Measurements from ENCODE around the gene PREPL.
"Not testable (repeated sequence)": the region's sequence is repeated elsewhere in the genome, so short reads cannot be mapped to it uniquely, and the experiment has no call there.

PREPL gene

DNA sequence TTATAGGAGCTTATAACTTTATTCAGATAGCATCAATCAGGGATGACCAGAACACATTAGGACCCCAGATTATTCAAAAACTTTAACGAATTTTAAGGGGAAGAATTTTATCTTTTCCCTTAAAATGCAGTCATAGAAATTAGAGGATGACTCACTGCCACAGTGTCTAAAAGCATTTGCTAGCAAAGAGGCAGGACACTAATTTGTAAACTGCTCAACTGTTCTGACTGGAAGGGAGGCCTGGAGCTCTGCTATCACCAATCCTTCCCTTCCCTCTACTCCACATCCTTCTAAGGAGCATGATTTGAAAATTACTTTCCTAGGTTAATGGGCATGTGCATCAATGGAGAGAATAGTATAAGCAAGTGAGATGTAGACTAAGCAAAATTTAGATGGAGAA, 40.5 kb downstream of the PREPL start:
- H3K27ac ChIP-seq (ENCODE audit: low read length) = no peak overlapping the region
- peaks cover 49 to 69% of the 10 kb centered on the region in 2 donors for H3K36me3 ChIP-seq (ENCODE audit: control insufficient read depth in 1 of 2, insufficient read depth in 2 of 2, low read length in 2 of 2)
- no peak overlapping the region for H3K4me3 ChIP-seq (ENCODE audit: low read depth in 1 of 2, low read length in 2 of 2)
- H3K27me3 ChIP-seq (ENCODE audit: low read depth, low read length) = no peaks in the 10 kb centered on the region
- H3K9me3 ChIP-seq (ENCODE audit: control insufficient read depth in 1 of 2, low read length in 2 of 2) = no peaks in the 10 kb centered on the region
- H3K4me1 ChIP-seq (ENCODE audit: control insufficient read depth in 1 of 2, insufficient read depth in 2 of 2, low read length in 2 of 2) = peaks cover 0 to 9% of the 10 kb centered on the region in 2 donors

DNA sequence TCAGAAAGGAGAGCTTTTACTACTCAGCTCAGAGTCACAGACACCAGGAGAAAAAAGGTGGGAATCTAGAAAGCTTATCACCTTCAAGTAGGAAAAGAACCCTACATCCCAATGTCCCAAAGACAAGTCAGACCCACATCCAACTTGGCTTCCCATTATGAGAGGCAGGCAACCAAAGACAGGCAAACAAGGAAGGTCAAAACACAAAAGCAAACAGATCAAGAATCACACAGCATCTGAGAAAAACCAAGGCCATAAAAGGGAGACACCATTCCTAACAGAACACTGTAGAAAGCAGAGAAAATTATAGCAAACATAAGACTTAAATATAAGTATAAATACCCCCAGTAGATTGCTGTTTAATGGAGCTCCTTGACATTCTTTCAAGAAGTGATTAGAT, 45.3 kb downstream of the PREPL start:
- no peak overlapping the region for H3K27ac ChIP-seq (ENCODE audit: low read length)
- no peaks in the 10 kb centered on the region for H3K27me3 ChIP-seq (ENCODE audit: low read depth, low read length)
- peaks cover 7 to 9% of the 10 kb centered on the region in 2 donors for H3K9me3 ChIP-seq (ENCODE audit: control insufficient read depth in 1 of 2, low read length in 2 of 2)
- no peak overlapping the region for H3K4me3 ChIP-seq (ENCODE audit: low read depth in 1 of 2, low read length in 2 of 2)
- no peaks in the 10 kb centered on the region for H3K4me1 ChIP-seq (ENCODE audit: control insufficient read depth in 1 of 2, insufficient read depth in 2 of 2, low read length in 2 of 2)
- H3K36me3 ChIP-seq (ENCODE audit: control insufficient read depth in 1 of 2, insufficient read depth in 2 of 2, low read length in 2 of 2) = peaks cover 56 to 71% of the 10 kb centered on the region in 2 donors

DNA sequence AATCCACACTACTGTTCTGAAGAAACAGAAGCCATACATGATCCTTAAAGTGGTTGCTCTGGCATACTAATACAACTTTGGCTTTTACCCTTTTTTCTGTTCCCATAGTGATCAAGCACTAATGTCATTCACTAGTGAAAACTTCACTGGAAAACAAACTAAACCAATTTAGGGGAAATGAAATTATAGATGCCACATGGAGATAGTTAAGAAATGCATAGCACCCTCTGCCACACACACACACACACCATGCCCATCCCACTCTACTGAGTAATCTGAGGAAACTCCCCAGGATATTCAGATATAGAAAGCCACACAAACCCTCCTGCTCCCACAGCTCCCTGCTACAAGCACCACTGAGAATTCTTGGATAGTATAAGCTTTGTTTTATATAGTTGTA, 46.9 kb downstream of the PREPL start:
- no peaks in the 10 kb centered on the region for H3K27me3 ChIP-seq (ENCODE audit: low read depth, low read length)
- no peaks in the 10 kb centered on the region for H3K4me1 ChIP-seq (ENCODE audit: control insufficient read depth in 1 of 2, insufficient read depth in 2 of 2, low read length in 2 of 2)
- H3K9me3 ChIP-seq (ENCODE audit: control insufficient read depth in 1 of 2, low read length in 2 of 2) = peaks cover 16 to 24% of the 10 kb centered on the region in 2 donors
- peaks cover 40 to 63% of the 10 kb centered on the region in 2 donors for H3K36me3 ChIP-seq (ENCODE audit: control insufficient read depth in 1 of 2, insufficient read depth in 2 of 2, low read length in 2 of 2)
- H3K27ac ChIP-seq (ENCODE audit: low read length) = no peak overlapping the region
- H3K4me3 ChIP-seq (ENCODE audit: low read depth in 1 of 2, low read length in 2 of 2) = no peak overlapping the region

DNA sequence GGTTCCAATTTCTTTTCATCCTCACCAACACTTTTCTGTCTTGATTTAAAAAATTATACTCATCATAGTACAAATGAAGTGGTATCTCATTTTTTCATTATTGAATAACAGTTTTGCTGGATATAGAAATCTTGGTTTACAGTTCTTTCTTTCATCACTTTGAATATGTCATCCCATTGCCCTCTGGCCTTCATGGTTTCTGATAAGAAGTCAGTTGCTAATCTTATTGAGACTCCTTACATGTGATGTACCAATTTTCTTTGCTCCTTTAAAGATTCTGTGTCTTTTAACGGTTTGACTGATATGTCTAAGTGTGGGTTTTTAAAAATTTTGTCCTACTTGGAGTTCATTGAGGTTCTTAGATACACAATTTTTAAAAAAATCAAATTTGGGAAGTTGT, 51.0 kb downstream of the PREPL start:
- Histone ChIP-seq H3K36me3 (ENCODE audit: control insufficient read depth in 1 of 2, insufficient read depth in 2 of 2, low read length in 2 of 2) (peaks cover 22 to 41% of the 10 kb centered on the region in 2 donors), H3K27me3 (ENCODE audit: low read depth, low read length) (no peaks in the 10 kb centered on the region), H3K4me3 (ENCODE audit: low read depth in 1 of 2, low read length in 2 of 2) (peak overlapping the region in 1 of 2 donors; percentile 37), H3K27ac (ENCODE audit: low read length) (no peak overlapping the region), H3K9me3 (ENCODE audit: control insufficient read depth in 1 of 2, low read length in 2 of 2) (peaks cover 16 to 26% of the 10 kb centered on the region in 2 donors), H3K4me1 (ENCODE audit: control insufficient read depth in 1 of 2, insufficient read depth in 2 of 2, low read length in 2 of 2) (no peaks in the 10 kb centered on the region)

DNA sequence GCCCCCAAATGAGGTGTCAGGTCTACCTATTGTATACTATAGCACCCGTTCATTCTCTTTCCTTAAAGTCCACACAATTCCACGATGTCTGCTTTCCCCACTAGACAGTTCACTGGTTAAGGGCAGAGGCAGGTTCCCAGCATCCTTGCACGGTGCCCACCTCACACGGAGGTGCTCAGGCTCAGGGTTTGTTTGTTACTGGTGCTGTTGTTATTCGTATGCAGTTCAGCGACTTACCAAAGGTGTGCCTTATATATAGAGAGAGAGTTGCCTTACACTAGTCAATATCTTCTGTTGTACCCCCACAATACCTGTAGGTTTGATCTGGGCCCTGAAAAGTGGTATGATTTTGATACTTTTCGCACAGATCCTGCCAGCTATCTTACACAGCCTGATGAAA, 55.4 kb downstream of the PREPL start:
- Histone ChIP-seq H3K36me3 (ENCODE audit: control insufficient read depth in 1 of 2, insufficient read depth in 2 of 2, low read length in 2 of 2) (peaks cover 0 to 3% of the 10 kb centered on the region in 2 donors), H3K4me1 (ENCODE audit: control insufficient read depth in 1 of 2, insufficient read depth in 2 of 2, low read length in 2 of 2) (no peaks in the 10 kb centered on the region), H3K27me3 (ENCODE audit: low read depth, low read length) (no peaks in the 10 kb centered on the region), H3K9me3 (ENCODE audit: control insufficient read depth in 1 of 2, low read length in 2 of 2) (peaks cover 8 to 20% of the 10 kb centered on the region in 2 donors), H3K4me3 (ENCODE audit: low read depth in 1 of 2, low read length in 2 of 2) (no peak overlapping the region), H3K27ac (ENCODE audit: low read length) (no peak overlapping the region)

DNA sequence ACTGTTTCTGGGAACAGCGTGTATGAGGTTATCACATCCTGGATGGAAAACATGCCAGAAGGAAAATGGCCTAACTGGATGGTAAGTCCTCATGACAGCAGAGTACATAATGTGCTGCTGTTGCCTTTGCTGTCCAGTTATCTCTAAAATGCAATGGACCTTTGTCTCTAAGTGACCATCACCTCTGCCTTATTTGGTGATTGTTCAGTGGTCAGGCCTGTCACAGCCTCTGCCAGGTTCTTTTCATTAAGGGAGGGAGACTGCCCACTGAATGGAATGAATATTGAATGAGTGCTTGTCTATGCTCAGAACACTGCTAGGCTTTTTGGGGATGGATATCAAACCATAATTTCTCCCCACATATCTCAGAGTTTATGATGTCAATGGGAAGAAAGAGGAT, 57.0 kb downstream of the PREPL start:
- no peaks in the 10 kb centered on the region for H3K4me1 ChIP-seq (ENCODE audit: control insufficient read depth in 1 of 2, insufficient read depth in 2 of 2, low read length in 2 of 2)
- no peak overlapping the region for H3K27ac ChIP-seq (ENCODE audit: low read length)
- H3K36me3 ChIP-seq (ENCODE audit: control insufficient read depth in 1 of 2, insufficient read depth in 2 of 2, low read length in 2 of 2) = no peaks in the 10 kb centered on the region
- H3K9me3 ChIP-seq (ENCODE audit: control insufficient read depth in 1 of 2, low read length in 2 of 2) = peaks cover 0 to 4% of the 10 kb centered on the region in 2 donors
- H3K27me3 ChIP-seq (ENCODE audit: low read depth, low read length) = no peaks in the 10 kb centered on the region
- no peak overlapping the region for H3K4me3 ChIP-seq (ENCODE audit: low read depth in 1 of 2, low read length in 2 of 2)

DNA sequence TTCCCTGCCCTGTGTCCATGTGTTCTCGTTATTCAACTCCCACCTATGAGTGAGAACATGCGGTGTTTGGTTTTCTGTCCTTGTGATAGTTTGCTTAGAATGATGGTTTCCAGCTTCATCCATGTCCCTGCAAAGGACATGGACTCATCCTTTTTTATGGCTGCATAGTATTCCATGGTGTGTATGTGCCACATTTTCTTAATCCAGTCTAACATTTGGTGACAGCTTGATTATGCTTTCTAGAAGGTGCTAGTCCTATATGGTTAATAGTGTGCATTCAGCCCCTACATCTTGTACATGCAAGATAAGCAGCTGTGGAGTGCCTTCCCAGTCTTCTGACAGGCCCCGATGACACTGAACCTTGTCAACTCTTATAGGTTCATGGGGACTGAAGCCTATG, 57.5 kb downstream of the PREPL start:
- H3K27me3 ChIP-seq (ENCODE audit: low read depth, low read length); H3K4me3 ChIP-seq (ENCODE audit: low read depth in 1 of 2, low read length in 2 of 2); H3K9me3 ChIP-seq (ENCODE audit: control insufficient read depth in 1 of 2, low read length in 2 of 2); H3K36me3 ChIP-seq (ENCODE audit: control insufficient read depth in 1 of 2, insufficient read depth in 2 of 2, low read length in 2 of 2); H3K27ac ChIP-seq (ENCODE audit: low read length); H3K4me1 ChIP-seq (ENCODE audit: control insufficient read depth in 1 of 2, insufficient read depth in 2 of 2, low read length in 2 of 2): not testable (repeated sequence)

DNA sequence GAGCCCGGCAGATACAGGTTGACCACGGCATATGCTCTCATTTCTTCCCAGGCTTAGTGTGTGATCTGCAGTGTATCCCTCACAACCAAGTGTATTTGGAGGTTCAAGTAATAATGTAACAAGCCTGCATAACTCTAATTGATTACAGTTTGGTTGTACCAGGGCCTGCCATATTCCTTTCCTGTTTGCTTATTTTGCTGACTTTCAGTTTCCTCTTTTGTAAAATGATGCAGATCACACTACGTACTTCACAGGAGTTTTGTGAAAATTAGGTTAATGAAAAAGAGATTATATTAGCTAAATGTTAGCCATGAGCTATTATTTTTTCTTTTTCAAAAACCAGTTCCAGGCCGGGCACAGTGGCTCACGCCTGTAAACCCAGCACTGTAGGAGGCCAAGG, 60.2 kb downstream of the PREPL start:
- no peaks in the 10 kb centered on the region for H3K27me3 ChIP-seq (ENCODE audit: low read depth, low read length)
- H3K4me1 ChIP-seq (ENCODE audit: control insufficient read depth in 1 of 2, insufficient read depth in 2 of 2, low read length in 2 of 2) = no peaks in the 10 kb centered on the region
- no peak overlapping the region for H3K27ac ChIP-seq (ENCODE audit: low read length)
- H3K9me3 ChIP-seq (ENCODE audit: control insufficient read depth in 1 of 2, low read length in 2 of 2) = peaks cover 0 to 4% of the 10 kb centered on the region in 2 donors
- H3K4me3 ChIP-seq (ENCODE audit: low read depth in 1 of 2, low read length in 2 of 2) = no peak overlapping the region
- no peaks in the 10 kb centered on the region for H3K36me3 ChIP-seq (ENCODE audit: control insufficient read depth in 1 of 2, insufficient read depth in 2 of 2, low read length in 2 of 2)

DNA sequence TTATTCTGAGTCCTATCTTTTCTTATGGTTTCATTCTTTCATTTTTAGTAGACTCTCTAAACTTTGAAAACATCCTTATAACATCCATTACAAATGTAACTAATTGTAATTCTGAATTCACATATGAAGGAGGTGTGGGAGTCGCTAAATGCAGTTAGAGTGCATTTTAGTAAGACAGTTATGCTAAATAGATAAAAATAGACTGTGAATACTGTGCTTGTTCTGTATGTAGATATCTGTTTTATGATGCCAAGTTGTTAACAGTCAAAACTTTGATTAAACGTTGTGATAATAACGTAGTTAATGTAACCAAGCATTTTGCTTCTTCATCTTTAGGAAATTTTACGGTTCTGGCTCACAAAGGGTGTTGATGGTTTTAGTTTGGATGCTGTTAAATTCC, 61.7 kb downstream of the PREPL start:
- Histone ChIP-seq H3K9me3 (ENCODE audit: control insufficient read depth in 1 of 2, low read length in 2 of 2) (peaks cover 0 to 4% of the 10 kb centered on the region in 2 donors), H3K4me1 (ENCODE audit: control insufficient read depth in 1 of 2, insufficient read depth in 2 of 2, low read length in 2 of 2) (no peaks in the 10 kb centered on the region), H3K27me3 (ENCODE audit: low read depth, low read length) (no peaks in the 10 kb centered on the region), H3K27ac (ENCODE audit: low read length) (no peak overlapping the region), H3K36me3 (ENCODE audit: control insufficient read depth in 1 of 2, insufficient read depth in 2 of 2, low read length in 2 of 2) (no peaks in the 10 kb centered on the region), H3K4me3 (ENCODE audit: low read depth in 1 of 2, low read length in 2 of 2) (no peak overlapping the region)

DNA sequence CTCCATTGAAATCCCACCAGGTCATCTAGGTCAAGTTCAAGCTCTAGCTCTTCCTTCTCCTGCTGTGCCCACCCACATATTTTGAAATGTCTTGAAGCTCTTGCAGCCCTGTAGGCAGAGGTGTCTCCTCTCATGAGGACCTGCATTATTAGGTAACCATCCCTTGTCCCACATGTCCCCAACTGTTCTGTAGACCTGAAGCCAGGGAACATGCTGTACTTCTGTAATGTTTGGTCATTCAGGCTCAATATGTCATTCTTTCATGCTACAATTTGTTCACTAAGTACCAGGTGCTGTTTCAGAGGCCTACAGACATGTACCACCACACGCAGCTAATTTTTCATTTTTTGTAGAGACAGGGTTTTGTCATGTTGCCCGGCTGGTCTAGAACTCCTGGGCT, 63.9 kb downstream of the PREPL start:
- H3K36me3 ChIP-seq (ENCODE audit: control insufficient read depth in 1 of 2, insufficient read depth in 2 of 2, low read length in 2 of 2) = no peaks in the 10 kb centered on the region
- H3K27ac ChIP-seq (ENCODE audit: low read length) = no peak overlapping the region
- H3K9me3 ChIP-seq (ENCODE audit: control insufficient read depth in 1 of 2, low read length in 2 of 2) = no peaks in the 10 kb centered on the region
- H3K4me1 ChIP-seq (ENCODE audit: control insufficient read depth in 1 of 2, insufficient read depth in 2 of 2, low read length in 2 of 2) = no peaks in the 10 kb centered on the region
- no peak overlapping the region for H3K4me3 ChIP-seq (ENCODE audit: low read depth in 1 of 2, low read length in 2 of 2)
- no peaks in the 10 kb centered on the region for H3K27me3 ChIP-seq (ENCODE audit: low read depth, low read length)

DNA sequence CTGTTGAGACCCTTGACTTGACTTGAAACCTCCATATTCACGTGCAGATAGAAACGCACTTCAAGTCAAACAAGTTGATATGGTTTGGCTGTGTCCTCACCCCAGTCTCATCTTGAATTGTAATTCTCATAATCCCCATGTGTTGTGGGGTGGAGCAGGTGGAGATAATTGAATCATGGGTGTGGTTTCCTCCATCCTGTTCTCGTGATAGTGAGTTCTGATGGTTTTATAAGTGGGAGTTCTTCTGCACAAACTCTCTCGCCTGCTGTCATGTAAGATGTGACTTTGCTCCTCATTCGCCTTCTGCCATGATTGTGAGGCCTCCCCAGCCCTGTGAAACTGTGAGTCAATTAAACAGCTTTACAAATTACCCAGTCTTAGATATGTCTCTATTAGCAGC, 64.6 kb downstream of the PREPL start:
- Histone ChIP-seq H3K27ac (ENCODE audit: low read length) (no peak overlapping the region), H3K27me3 (ENCODE audit: low read depth, low read length) (no peaks in the 10 kb centered on the region), H3K9me3 (ENCODE audit: control insufficient read depth in 1 of 2, low read length in 2 of 2) (no peaks in the 10 kb centered on the region), H3K36me3 (ENCODE audit: control insufficient read depth in 1 of 2, insufficient read depth in 2 of 2, low read length in 2 of 2) (no peaks in the 10 kb centered on the region), H3K4me3 (ENCODE audit: low read depth in 1 of 2, low read length in 2 of 2) (no peak overlapping the region), H3K4me1 (ENCODE audit: control insufficient read depth in 1 of 2, insufficient read depth in 2 of 2, low read length in 2 of 2) (no peaks in the 10 kb centered on the region)

DNA sequence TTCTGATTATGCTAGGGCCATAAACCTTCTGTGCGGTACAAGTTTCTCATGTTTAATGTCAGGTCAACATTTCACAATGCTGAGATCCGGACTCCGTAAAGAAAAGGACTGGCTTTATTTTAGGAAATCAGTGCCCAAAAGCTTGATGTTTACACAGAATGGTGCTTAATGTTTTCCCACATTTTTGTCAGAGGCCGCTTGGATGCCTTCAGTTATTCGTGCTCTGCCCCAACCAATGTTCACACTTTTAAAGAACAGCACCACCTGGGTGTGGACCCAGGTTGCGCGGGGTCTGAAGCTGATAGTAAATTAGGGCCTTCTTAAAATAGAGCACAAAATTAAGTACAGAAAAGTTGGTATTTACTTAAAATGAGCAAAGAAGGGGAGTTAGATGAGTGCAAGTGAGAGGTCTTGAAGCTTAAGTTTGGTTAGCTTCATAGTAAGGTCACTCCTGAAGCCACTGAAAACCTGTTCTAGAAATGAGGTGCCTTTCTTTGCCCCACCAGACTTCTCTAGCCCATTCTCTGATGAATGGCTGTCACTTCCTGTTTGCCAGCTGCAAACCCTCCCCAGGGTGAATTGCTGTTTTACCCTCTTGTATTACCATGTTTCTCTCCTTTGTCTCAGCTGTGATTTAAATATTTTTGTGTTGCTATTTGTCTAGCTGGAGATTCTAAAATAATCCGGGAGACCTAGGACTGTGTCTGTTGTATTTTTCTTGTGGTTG, 65.5 kb downstream of the PREPL start:
- H3K9me3 ChIP-seq (ENCODE audit: control insufficient read depth in 1 of 2, low read length in 2 of 2) = no peaks in the 10 kb centered on the region
- H3K4me1 ChIP-seq (ENCODE audit: control insufficient read depth in 1 of 2, insufficient read depth in 2 of 2, low read length in 2 of 2) = peaks cover 0 to 4% of the 10 kb centered on the region in 2 donors
- H3K27me3 ChIP-seq (ENCODE audit: low read depth, low read length) = no peaks in the 10 kb centered on the region
- H3K36me3 ChIP-seq (ENCODE audit: control insufficient read depth in 1 of 2, insufficient read depth in 2 of 2, low read length in 2 of 2) = no peaks in the 10 kb centered on the region
- H3K27ac ChIP-seq (ENCODE audit: low read length) = no peak overlapping the region
- no peak overlapping the region for H3K4me3 ChIP-seq (ENCODE audit: low read depth in 1 of 2, low read length in 2 of 2)

Measured in muscle layer of duodenum (tissue), 2 donors.